Mesodermal cell (in vitro differentiated cells): ENCODE data around the gene RFX2.

Experiments used
- H3K27ac ChIP-seq: 2 replicates; pipeline ENCODE4 v1.7.0; 2013; ENCODE audit warnings: mild to moderate bottlenecking, low read depth, low read length, moderate library complexity; ENCODE audit not compliant: severe bottlenecking
- H3K36me3 ChIP-seq: 2 replicates; pipeline ENCODE4 v1.7.1; 2013; ENCODE audit warnings: mild to moderate bottlenecking, low read length, moderate library complexity; ENCODE audit not compliant: control insufficient read depth, insufficient read depth
- H3K4me1 ChIP-seq: one replicate; pipeline ENCODE4 v1.7.1; 2013; ENCODE audit warnings: mild to moderate bottlenecking, low read length; ENCODE audit not compliant: insufficient read depth, control insufficient read depth, poor library complexity, severe bottlenecking
- H3K4me3 ChIP-seq: 2 replicates; pipeline ENCODE4 v1.7.0; 2013; ENCODE audit warnings: low read length, control low read depth, mild to moderate bottlenecking; ENCODE audit not compliant: insufficient read depth, poor library complexity, severe bottlenecking; ENCODE audit errors: extremely low read depth
- H3K9me3 ChIP-seq: 2 replicates; pipeline ENCODE4 v1.7.1; 2013; ENCODE audit warnings: mild to moderate bottlenecking, low read length, moderate library complexity; ENCODE audit not compliant: control insufficient read depth
- WGBS, 2 experiments: methylation state at CpG; one replicate each; pipeline ENCODE4 v1.1.5; 2013; ENCODE audit warnings: missing lambda C conversion rate in 2 of 2; ENCODE audit not compliant: insufficient coverage in 2 of 2; 5-methylcytosine and 5-hydroxymethylcytosine counted together

Gene RFX2

DNA sequence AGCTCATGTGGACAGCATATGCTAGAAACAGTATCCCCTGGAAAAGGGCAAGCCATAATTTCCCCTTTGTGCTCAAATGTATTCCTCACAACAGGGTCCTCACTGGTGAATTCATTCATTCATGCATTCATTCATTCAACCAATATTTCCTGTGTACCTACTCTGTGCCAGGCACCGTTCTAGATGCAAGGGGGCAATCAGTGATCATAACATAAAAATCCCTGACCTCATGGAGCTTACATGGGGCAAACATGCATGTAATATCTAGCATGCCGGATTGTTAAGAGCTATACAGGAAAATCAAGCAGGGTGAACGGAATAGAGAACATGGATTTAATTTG is 134.9 kb downstream of the RFX2 start:
- Histone ChIP-seq H3K9me3 (no peaks in the 10 kb centered on the region), H3K4me1 (peaks cover 8% of the 10 kb centered on the region), H3K27ac (no peak overlapping the region), H3K4me3 (no peak overlapping the region), H3K36me3 (peaks cover 48% of the 10 kb centered on the region)
- 67 to 100% methylated on average over 1 of the region's 3 CpGs for WGBS, 2 experiments

DNA sequence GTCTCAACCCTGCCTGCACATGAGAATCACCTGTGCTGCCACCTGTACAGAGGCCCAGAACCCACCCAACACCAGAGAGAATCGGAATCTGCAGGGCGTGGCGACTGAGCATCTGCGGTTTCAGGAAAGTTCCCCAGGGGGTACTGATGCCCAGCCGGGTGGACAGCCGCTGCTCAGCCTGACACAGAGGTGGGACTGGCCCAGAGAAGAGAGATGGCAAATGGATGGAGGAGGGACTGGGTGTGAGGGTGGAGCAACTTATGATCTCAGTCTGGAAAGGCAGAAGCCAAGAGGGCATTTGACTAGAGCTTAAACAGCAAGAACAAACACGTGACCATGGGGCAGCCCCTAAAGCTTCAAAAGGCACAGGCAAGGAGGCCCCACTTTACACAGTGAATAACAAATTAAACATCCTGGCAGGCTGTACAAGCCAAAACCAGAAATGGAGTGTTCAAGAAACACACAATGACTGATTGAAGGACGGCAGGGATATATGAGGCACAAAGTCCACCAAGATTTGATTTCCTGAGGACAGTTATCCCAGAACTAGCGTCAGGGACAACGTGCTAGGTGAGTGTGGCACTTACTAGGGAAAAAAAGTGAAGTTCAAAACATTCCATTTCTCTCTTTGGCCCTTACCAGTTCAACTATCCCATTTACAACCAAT is 135.4 kb downstream of the RFX2 start:
- Histone ChIP-seq H3K27ac (no peak overlapping the region), H3K4me1 (peaks cover 8% of the 10 kb centered on the region), H3K4me3 (no peak overlapping the region), H3K9me3 (no peaks in the 10 kb centered on the region), H3K36me3 (peaks cover 52% of the 10 kb centered on the region)
- WGBS, 2 experiments: 90 to 98% methylated on average over 7 to 10 of the region's 10 CpGs

DNA sequence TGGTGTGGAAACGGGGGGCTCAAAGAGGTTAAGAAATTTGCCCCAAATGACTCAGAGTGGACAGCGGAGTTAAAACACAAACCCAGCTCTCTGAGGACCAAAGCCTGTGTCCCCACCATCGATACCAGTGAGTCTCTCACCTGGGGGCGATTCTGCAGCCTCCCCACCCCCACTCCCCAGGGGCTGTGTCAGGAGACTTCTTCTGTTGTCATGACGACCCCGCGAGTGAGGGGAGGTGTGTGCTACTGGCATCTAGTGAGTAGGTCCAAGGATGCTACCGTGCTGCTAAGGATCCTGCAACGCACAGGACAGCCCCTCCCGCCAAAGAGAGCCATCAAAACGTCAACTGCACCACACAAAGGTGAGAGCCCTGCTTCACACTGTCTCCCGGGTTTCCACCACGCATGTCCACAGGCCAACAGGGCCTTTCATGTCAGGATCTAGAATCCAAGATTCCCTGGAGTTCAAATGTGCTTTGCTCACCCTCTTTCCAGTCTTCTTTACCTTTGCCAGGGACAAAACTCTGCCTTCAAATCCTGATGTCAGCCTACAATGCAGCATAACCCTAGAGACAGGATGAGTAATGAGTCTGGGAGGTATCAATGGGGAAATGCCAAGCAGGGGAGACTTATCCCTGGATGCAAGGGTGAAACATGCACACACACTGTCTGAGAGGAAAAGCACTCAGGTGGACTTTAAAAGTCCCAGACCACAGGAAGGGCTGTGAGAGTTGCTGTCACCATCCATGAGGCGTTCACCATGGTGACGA is 136.2 kb downstream of the RFX2 start:
- WGBS, 2 experiments: 92 to 97% methylated on average over 10 to 11 of the region's 15 CpGs
- Histone ChIP-seq H3K4me1 (peaks cover 8% of the 10 kb centered on the region), H3K27ac (no peak overlapping the region), H3K9me3 (no peaks in the 10 kb centered on the region), H3K4me3 (no peak overlapping the region), H3K36me3 (peaks cover 52% of the 10 kb centered on the region)

DNA sequence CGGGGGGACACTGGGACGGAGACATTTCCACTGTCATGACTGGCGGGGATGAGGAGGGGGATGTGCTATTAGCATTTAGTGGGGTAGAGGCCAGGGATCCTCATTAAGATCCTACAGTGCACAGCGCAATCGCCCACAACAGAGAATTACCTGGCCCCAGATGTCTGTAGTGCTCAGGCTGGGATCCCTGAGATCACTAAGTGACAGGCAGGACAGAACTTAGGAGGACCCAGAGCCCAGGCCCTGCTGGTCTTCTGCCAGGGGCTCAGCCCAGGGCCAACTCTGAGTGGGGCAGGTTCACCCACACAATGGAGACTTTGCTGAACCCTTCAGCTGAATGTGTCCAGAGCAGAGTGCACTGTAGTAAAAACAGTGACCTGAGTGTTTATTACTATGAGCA is 136.9 kb downstream of the RFX2 start:
- Histone ChIP-seq H3K4me3 (no peak overlapping the region), H3K9me3 (no peaks in the 10 kb centered on the region), H3K27ac (no peak overlapping the region), H3K4me1 (peaks cover 9% of the 10 kb centered on the region), H3K36me3 (peaks cover 52% of the 10 kb centered on the region)
- 98% methylated on average over 5 of the region's 5 CpGs; no CpG with 5 or more reads in 1 of the 2 experiments for WGBS, 2 experiments

DNA sequence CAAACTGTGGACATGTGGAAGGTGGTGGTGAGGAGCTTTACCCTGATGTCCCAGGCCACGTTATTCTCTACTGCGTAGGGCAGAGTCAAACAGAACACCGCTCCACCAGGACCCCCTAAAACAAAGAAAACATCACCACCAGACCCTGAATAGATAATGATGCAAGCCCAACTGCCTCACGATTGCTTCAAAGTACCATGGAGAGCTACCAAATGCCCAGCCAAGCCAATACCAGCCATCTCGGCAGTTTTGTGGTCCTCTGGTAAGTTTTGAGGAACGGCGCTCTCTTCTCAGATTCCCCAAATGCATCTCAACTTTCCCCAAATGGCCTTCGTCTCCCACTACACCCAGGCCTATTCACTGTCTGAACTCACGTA is 138.0 kb downstream of the RFX2 start:
- Histone ChIP-seq H3K4me3 (no peak overlapping the region), H3K36me3 (peaks cover 57% of the 10 kb centered on the region), H3K9me3 (no peaks in the 10 kb centered on the region), H3K27ac (no peak overlapping the region), H3K4me1 (peaks cover 18% of the 10 kb centered on the region)
- 92 to 94% methylated on average over 4 to 7 of the region's 9 CpGs for WGBS, 2 experiments

DNA sequence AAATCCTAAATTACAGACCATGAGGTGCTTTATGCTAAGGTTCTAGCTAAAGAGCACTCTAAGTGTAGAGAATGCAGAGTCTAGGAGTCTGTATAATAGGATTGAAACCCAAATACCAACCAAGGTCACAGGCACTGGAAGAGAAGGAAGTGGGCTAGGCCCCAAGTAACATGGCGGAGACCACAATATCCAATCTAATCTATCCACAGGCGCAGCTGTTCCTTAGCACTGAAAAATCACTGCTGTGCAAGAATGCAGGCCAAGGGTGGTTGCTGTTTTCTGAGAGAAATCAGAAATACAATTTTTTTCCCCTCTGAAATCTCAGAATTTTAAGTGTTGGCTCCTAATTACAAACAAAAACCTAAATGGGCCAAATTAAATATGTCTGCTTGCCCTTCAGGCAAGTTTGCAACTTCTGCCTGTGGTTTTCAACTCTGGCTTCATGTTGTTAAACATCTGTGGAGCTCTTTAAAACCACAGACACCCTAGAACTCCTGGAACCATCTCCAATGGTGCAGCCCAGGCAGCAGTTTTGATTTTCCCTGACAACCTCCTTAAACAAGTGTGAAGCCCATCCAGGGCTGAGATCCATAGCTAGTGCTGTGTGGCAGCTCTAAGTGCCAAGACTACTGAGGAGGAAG is 138.5 kb downstream of the RFX2 start:
- H3K36me3 ChIP-seq: peaks cover 62% of the 10 kb centered on the region
- no peak overlapping the region for H3K27ac ChIP-seq
- H3K9me3 ChIP-seq: no peaks in the 10 kb centered on the region
- WGBS, 2 experiments: 90% methylated on average over 2 of the region's 2 CpGs; no CpG with 5 or more reads in 1 of the 2 experiments
- no peak overlapping the region for H3K4me3 ChIP-seq
- H3K4me1 ChIP-seq: peaks cover 23% of the 10 kb centered on the region

DNA sequence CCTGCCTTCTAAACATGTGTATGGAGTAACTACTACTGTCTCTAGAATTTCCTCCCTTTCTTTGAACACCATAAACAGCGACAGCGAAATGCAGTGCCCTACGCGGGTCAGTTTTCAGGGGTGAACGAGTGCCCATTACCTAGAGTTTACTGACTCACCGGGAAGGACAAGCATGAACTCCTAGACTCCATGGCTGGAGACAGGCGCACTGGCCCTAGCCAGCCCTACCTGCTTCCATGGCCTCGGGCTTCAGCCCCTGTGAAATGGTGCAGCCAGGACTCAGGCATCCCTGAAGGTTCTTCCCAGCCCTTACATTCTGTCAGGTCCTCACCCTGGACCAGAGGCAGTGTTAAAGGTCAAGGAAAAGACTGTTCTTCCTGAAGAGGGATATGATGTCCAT is 140.8 kb downstream of the RFX2 start:
- Histone ChIP-seq H3K36me3 (peaks cover 64% of the 10 kb centered on the region), H3K9me3 (no peaks in the 10 kb centered on the region), H3K4me1 (peaks cover 23% of the 10 kb centered on the region), H3K4me3 (no peak overlapping the region), H3K27ac (no peak overlapping the region)
- 92 to 98% methylated on average over 6 to 8 of the region's 8 CpGs for WGBS, 2 experiments

DNA sequence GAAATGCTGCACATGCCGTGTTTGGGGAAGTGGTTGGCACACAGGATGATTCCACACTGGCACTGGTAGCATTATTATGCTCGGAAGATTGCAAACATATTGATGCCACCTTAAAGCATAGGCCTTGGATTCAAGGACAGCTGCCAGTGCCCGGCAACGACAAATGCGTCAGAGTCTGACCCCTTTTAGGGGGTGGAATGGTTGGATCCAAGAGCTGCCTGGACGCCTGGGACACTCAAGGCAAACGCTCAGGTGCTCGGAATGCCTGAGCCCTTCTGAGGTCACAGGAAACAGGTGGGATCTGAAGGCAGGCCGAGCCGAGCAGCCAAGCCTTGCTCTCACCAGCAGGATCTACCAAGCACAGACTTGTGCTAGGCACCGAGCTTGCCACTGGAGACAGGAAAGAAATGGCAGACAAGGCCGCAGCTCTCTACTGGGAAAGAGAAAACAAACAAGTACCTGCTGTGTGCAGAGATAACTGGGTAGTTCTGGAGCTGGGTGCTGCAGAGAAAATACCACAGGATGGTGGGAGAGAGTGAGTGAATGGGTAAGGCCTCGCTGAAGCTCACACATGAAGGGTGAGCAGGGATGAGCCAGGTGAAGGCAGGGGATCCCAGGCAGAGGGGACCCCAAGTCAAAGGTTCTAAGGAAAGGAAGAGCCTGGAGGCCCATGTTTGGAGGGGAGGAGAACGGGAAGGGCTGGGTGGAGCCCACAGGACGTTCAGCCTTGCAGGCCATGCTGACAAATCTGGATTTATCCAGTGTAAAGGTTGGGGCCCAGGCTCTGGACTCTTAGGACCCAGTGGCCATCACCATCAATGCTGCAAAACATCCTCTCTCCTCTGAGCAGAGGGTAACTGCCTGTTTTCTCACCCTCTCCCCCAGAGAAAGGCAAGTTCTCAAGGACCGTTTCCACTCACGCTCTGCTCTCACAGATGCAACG is 141.6 kb downstream of the RFX2 start:
- Histone ChIP-seq H3K36me3 (peaks cover 64% of the 10 kb centered on the region), H3K9me3 (no peaks in the 10 kb centered on the region), H3K4me1 (peaks cover 23% of the 10 kb centered on the region), H3K4me3 (no peak overlapping the region), H3K27ac (peak overlapping the region; percentile 69)
- 83 to 88% methylated on average over 17 of the region's 18 CpGs for WGBS, 2 experiments

DNA sequence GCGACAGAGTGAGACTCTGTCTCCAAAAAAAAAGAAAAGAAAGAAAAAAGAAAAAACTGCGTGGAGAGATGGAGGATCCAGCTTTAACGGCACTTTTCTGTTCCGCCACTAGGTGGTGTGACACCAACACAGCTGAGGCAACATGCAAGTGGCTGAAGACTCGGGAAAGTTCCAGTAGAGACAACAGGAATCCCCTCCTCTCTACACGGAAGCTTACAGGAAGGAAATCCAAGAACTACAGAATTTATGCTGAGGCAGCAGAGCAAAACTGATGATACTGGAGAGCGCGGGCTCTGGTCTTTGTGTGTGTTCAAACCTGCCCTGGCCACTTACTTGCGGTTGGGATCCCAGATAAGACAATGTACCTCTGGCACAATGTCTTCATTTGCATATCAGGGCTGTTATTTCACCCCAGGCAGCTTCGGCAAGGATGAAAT is 142.3 kb downstream of the RFX2 start:
- Histone ChIP-seq H3K36me3 (peaks cover 57% of the 10 kb centered on the region), H3K9me3 (no peaks in the 10 kb centered on the region), H3K4me3 (no peak overlapping the region), H3K4me1 (peaks cover 26% of the 10 kb centered on the region), H3K27ac (peak overlapping the region; percentile 69)
- 35 to 36% methylated on average over 8 to 9 of the region's 10 CpGs for WGBS, 2 experiments

DNA sequence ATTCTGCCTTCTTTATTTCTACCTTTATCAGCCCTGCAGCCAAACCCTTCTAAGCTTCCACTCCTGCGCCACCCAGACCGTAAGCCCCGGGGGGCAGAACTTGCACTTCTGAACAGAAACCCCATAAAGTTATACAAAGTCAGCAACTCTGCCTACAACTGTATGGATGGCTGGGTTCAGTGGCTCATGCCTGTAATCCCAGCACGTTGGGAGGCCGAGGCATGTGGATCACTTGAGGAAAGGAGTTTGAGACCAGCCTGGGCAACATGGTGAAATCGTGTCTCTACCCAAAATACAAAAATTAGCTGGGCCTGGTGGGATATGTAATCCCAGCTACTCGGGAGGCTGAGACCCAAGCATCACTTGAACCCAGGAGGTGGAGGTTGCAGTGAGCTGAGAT is 142.7 kb downstream of the RFX2 start:
- peaks cover 55% of the 10 kb centered on the region for H3K36me3 ChIP-seq
- no peaks in the 10 kb centered on the region for H3K9me3 ChIP-seq
- no peak overlapping the region for H3K4me3 ChIP-seq
- peaks cover 31% of the 10 kb centered on the region for H3K4me1 ChIP-seq
- H3K27ac ChIP-seq: no peak overlapping the region
- 75 to 86% methylated on average over 4 to 6 of the region's 7 CpGs for whole genome bisulfite sequencing, 2 experiments
